ENCODE measurements around the gene CHPF.

CHPF gene

DNA sequence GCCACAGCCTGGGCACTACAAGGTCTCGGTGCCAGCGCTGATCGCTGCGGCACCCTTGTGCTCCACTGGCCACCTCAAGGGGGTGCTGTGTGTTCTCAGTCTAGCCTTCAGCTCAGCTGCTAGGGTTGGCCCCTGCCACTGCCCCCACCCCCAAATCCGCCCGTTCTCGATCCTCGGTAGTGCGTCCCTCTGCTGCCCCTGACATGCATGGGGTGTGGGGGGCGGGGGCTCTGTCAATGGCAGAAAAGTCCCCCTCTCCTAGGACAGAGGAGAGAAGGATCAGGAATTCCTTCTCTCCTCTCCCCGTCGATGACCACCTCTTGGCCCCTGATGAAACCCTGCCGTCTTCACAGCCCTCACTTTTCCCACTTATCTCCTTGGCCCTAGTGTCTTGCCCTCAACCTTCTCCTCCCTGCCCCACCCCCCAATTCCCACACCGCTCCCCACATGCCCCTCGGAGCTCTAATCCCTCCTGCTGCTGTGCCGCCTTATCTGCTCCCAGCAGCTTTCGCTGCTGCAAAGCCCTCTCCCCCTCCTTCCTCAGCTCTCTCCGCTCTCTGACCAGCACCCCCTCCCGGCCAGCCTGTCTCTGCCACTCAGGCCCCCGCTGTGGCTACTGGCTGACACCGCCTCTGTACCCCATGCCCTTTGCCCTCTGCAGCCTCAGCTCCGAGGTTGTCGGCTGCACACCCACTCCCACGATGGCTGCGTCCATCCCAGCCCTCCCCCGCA is 33.7 kb downstream of the CHPF start:
- DNase-seq, result peak; percentile 51

DNA sequence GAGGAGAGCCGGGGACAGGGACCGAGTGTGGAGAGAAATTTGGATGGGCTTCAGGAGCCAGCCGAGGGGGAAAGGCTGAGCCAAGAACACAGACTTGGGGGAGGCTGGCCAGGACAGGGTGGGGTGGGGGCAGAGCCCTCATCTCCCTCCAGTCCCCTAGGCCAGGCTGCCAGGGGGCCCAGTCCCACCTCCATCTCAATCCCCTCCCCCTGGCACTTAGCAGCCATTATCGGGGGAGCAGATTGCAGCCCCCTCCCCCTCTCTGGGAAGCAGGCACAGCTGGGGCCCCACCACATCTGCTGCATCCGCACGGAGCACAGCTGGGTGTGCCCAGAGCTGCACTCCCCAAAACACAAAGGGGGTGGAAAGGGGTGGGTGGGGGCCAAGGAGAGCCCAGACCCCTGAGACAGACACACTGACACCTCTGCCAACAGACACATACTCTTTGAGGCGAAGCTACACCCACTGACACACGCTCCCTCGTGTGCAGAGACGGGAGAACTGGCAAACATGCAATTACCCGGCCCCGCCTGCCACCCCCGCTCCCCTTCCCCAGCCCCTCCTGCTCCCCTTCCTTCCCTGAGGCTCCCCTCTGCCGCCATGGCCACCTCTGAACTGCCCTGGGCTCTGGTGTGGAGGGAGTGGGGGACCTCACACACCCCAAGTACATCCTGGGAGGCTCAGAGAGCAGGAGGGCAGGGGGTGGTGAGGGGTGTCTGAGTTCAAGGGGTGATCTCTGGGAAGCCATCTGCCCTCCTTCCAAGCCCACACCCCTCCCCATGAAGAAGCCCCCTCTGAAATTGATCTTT is 34.4 kb downstream of the CHPF start:
- DNase-seq, result no peak

DNA sequence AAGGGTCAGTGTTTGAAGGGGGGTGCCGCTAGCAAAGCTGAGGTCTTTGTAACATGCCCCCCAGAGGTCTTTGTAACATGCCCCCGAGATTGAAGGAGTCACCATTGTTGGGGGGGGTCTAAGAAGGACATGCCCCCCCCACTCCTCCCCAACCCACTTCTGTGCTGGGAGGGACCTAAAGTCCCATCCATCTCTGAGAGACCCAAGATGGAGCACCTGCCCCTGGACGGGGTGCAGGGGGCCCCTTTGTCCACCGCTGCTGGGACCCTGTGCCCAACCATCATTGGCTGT is 35.2 kb downstream of the CHPF start:
- DNase-seq, result no peak

DNA sequence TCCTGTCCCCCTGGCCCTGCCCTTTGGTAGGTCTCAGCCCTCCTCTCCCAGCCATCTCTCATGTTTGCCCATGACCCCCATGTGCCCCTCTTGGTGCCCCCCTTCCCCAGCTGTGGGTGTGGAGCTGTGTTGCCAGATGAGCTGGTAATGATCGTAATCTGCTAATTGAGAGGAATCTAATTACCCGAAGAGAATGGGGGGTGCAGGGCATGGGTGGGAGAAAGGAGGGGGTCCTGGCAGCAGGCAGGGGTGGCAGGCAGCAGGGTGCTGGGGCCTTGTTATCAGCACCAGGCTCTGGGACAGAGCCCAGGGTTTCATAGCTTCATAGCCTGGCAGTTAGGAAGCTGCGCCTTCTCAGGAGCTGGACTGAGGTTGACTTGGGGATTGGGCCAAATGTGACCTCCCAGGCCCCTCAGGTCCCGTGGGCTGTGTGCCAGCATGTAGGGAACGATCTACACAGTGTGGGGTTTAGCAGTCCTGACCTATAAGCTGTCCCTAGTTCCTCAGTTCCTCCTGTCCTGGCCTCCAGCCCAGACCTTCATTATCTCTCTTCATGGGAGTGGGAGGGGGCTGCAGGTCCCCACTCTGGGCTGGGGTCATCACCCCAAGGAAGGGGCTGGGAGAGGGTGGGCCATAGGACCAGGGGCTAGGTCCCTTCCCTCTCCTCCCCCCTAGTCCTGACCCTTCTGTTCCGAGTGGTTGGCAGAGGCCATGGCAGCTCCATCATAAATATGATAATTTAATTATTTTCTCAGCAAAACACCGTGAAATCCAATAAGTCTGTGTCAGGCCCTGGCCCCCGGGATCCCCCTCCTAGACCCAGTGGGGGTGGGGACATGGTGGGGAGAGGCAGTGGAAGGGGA is 35.8 kb downstream of the CHPF start:
- DNase-seq, result no peak

DNA sequence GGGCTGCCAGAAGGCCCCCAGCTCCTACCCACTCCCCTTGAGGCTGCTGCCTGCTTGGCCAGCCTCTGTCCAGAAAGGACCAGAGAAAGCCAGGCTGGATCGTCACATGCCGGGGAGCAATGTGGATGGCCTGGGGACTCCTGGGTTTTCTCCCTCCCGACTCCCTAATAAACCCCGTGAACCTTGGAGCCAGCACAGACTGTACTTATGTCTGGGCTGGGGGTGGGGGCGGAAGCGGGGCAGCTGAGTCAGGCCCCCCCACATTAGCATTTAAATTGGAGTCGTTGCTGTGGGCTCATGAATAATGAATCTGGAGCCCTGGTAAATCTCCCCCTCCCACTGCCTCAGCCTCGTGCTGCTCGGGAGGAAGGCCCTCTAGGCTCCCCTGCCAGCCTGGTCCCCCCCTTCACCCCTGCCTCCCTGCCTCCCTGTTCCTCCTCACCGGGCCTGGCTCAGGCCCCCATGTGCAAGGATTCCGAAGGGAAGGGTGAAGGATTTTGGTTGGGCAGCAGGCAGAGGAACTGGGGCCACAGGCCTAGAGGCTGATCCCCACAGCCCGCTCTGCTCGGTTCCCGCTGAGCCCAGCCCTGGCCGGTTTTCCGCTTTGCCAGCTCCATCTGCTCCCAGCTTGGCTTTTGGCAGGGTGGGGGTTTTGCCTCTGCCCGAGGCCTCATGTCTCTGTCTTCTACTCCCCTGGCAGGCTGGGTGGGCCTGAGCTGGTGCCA is 36.6 kb downstream of the CHPF start:
- no peak for DNase-seq

- DNase-seq, result no peak
Measured at GRCh38 chr2:219506153-219506801, 37.3 kb downstream of the CHPF start.

- DNase-seq, result no peak
Measured at GRCh38 chr2:219505585-219505984, 38.0 kb downstream of the CHPF start.

DNA sequence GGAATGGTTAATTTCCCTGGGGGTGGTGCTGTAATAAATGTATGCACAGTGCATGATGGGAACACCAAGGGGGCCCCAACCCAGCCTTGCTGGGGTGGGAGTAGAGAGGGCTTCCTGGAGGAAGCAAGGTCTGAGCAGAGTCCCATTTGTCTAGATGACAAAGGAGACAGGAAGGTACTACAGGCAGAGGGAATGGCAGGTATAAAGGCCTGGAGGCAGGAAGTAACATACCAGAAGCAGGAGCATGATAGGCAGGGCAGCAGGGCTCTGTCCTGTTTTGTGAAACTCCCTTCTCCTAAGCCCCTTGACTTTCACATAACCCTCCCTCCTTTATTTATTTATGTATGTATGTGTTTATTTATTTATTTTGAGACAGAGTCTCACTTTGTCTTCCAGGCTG is 41.0 kb downstream of the CHPF start:
- no peak for DNase-seq

DNA sequence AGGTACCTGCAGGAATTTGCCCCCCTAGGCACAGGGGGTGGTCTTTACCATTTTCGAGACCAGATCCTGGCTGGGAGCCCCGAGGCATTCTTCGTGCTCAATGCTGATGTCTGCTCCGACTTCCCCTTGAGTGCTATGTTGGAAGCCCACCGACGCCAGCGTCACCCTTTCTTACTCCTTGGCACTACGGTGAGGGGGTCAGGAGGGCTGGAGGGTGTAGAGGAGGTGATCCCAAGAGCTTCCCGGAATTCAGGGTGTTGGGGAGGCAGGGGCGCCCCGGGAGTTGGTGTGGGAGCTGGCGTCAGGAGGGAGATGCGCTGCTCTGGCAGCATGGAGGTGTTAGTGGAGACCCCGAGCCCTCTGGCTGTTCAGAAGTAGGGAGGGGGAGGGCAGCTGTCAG is 41.8 kb downstream of the CHPF start:
- no peak for DNase-seq

DNA sequence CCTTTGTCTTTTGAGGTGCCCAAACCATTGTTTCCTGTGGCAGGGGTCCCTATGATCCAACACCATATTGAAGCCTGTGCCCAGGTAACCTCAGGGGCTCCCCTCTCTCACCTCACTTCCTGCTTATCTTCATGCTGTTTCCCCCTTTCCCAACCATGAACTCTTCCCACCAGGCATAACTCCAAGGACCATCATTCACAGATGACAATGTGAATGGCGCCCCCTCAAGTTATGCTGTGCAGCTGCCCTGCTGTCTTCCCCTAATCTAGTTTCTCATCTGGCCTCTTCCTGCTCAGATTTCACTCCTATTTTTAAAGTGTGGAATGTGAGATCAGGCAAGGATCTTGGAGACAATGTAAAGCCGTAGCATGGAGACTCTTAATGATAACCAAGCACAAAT is 43.5 kb downstream of the CHPF start:
- no peak for DNase-seq

GRCh38 chr2:219499555-219499954 is 44.1 kb downstream of the CHPF start:
- DNase-seq, result no peak

GRCh38 chr2:219499058-219499307 is 44.6 kb downstream of the CHPF start:
- no peak for DNase-seq

GRCh38 chr2:219498280-219499057 is 45.1 kb downstream of the CHPF start, which contains the start of gene GMPPA:
Gene GMPPA (plus strand): TSS chr2:219498891. CDS start chr2:219499976, 1,085 bp downstream.
- peak; percentile 96 for DNase-seq

GRCh38 chr2:219497495-219498279 is 45.9 kb downstream of the CHPF start:
- DNase-seq, result peak; percentile 29

DNA sequence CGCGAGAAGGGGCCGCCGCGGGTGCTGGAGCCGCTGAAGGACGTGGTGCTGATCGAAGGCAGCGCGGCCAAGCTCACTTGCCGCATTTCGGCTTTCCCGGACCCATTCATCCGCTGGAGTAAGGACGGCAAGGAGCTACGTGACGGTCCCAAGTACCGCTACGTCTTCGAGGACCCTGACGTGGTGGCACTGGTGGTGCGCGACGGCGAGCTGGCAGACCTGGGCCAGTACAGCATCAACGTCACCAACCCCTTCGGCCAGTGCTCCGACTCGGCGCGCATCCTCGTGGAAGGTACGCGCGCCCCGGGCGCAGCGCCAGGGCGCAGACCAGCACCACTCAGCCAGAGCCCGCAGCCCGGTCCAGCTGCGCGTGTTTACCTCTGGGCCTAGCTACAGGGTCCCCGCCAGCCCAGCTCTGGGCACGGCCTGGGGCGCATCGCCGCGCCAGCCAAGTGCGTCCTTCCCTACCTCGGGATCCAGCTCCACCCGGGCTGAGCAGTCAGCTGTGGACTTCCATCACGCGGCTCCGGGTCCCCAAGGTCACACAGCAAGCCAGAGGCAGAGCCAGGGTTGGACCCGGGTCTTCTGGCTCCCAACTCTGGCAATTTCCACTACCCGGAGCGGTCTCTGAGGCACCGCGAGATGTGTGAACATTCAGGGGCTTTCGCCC is 46.6 kb downstream of the CHPF start:
- no peak for DNase-seq

DNA sequence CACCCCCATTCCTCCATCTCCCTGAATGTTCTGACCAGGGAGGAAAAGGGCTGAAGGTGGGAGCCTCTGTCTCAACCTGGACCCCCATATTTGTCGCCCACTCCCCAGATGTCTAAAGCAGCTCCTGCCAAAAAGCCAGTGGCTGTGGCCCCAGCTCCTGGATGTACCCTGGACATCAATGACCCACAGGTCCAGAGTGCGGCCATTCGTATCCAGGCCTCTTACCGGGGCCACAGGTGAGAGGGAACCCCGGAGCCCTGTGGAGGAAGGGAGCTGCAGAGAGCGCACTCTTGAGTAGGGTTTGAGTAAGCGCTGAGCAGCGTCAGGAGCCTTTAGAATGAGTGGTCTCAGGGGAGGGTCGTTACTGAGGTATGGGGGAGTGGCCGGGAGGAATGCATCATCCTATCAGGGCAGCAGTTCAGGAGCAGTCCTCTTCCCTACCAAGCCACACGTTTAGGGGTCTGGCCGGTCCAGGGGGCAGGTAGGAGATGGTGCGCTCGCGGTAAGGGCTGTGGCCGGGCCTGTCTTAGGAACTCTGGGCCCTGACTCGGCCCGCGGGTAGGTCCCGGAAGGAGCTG is 47.3 kb downstream of the CHPF start:
- DNase-seq, result no peak

GRCh38 chr2:219495531-219496122 is 48.0 kb downstream of the CHPF start:
- peak; percentile 38 for DNase-seq

GRCh38 chr2:219494952-219495530 is 48.6 kb downstream of the CHPF start:
- DNase-seq, result no peak

GRCh38 chr2:219493086-219493485 is 50.5 kb downstream of the CHPF start:
- no peak for DNase-seq
